PC-3 (cell line): Measurements from ENCODE around the gene ZFP36.

ENCODE experiments used
- EZH2phosphoT487 ChIP-seq: fragments of 300-600 bp; sonication (generic); IDR thresholded peaks from 2 replicates; pipeline ENCODE4 v1.6.1; 2018; ENCODE audit warnings: mild to moderate bottlenecking, antibody characterized with exemption, low read length, borderline replicate concordance
- TF ChIP-seq, protein P1 (sequence below): fragments of 300-600 bp; sonication (generic); conservative IDR thresholded peaks from 2 replicates; pipeline ENCODE4 v1.5.1; 2017; ENCODE audit warnings: antibody characterized with exemption, low read depth, mild to moderate bottlenecking, low read length

DNA sequence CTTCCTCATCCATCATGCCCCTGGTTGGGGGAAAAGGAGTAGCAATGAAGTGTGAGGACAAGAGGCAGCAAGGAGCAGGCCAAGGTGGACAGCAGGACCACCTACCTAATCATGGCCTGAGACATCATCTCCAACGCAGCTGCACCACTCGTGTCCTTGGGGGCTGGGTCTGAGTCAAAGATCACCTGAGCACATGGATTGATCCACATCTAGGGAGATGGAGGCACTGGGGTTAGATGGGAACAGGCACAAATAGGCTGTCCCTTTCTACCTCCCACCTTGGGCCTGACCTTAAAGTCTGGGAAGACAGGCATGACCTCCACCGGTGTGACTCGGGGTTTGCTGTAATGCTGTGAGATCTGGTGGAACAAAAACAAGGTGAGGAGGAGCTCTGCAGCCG, 18.0 kb upstream of the ZFP36 start:
- TF ChIP-seq, protein P1, sequence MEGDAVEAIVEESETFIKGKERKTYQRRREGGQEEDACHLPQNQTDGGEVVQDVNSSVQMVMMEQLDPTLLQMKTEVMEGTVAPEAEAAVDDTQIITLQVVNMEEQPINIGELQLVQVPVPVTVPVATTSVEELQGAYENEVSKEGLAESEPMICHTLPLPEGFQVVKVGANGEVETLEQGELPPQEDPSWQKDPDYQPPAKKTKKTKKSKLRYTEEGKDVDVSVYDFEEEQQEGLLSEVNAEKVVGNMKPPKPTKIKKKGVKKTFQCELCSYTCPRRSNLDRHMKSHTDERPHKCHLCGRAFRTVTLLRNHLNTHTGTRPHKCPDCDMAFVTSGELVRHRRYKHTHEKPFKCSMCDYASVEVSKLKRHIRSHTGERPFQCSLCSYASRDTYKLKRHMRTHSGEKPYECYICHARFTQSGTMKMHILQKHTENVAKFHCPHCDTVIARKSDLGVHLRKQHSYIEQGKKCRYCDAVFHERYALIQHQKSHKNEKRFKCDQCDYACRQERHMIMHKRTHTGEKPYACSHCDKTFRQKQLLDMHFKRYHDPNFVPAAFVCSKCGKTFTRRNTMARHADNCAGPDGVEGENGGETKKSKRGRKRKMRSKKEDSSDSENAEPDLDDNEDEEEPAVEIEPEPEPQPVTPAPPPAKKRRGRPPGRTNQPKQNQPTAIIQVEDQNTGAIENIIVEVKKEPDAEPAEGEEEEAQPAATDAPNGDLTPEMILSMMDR = no peak
- no peak for TF ChIP-seq EZH2phosphoT487
